A549 (cell line): ENCODE results near the gene GPBP1L1.

Experiments
- BHLHE40 ChIP-seq: IDR thresholded peaks from 2 replicates; pipeline ENCODE4 v1.6.1; 2012; ENCODE audit warnings: low read depth, low read length, inconsistent platforms
- CEBPB ChIP-seq, 2 experiments: fragments of >200 bp in 1 of 2; sonication (Bioruptor Twin) in 1 of 2; formaldehyde crosslinking in 1 of 2; IDR thresholded peaks; 2 replicates each; pipeline ENCODE4 v1.6.1; 2012 to 2016
- CHD2 ChIP-seq: fragments of 150-350 bp; IDR thresholded peaks from 2 replicates; pipeline ENCODE4 v1.6.1; 2014; ENCODE audit warnings: low read length; ENCODE audit not compliant: partially characterized antibody
- EP300 ChIP-seq, 2 experiments: fragments of >200 bp; sonication (Bioruptor Twin); formaldehyde crosslinking; IDR thresholded peaks; 2 replicates in 1 of 2; 3 replicates in 1 of 2; pipeline ENCODE4 v1.6.1; 2016 to 2017
- MYC ChIP-seq: IDR thresholded peaks from 2 replicates; pipeline ENCODE4 v1.6.1; 2012; ENCODE audit warnings: mild to moderate bottlenecking, inconsistent platforms, low read length, improper control_type of control experiment, borderline replicate concordance
- NR3C1 ChIP-seq: fragments of >200 bp; sonication (Bioruptor Twin); formaldehyde crosslinking; IDR thresholded peaks from 3 replicates; pipeline ENCODE4 v1.6.1; 2017
- PHF8 ChIP-seq: fragments of 200-600 bp; sonication (generic); IDR thresholded peaks from 2 replicates; pipeline ENCODE4 v1.6.1; 2016; ENCODE audit warnings: low read depth, mild to moderate bottlenecking, antibody characterized with exemption, moderate library complexity, borderline replicate concordance
- POLR2A ChIP-seq: IDR thresholded peaks from 2 replicates; pipeline ENCODE4 v1.6.1; 2012; ENCODE audit warnings: mild to moderate bottlenecking, low read length
- SMC3 ChIP-seq: fragments of >200 bp; sonication (Bioruptor Twin); formaldehyde crosslinking; IDR thresholded peaks from 3 replicates; pipeline ENCODE4 v1.6.1; 2018; ENCODE audit warnings: inconsistent platforms
- TF ChIP-seq, protein P1 (sequence below): fragments of >200 bp; sonication (Bioruptor Twin); formaldehyde crosslinking; IDR thresholded peaks from 3 replicates; pipeline ENCODE4 v1.5.1; 2016
- TF ChIP-seq, protein P2 (sequence below): fragments of 200-600 bp; sonication (generic); IDR thresholded peaks from 2 replicates; pipeline ENCODE4 v1.6.1; 2016; ENCODE audit warnings: antibody characterized with exemption, mild to moderate bottlenecking, moderate library complexity
- TF ChIP-seq, protein P3 (sequence below): fragments of 250-450 bp; sonication (Bioruptor Pico); IDR thresholded peaks from 2 replicates; pipeline ENCODE4 v1.5.0; 2020; ENCODE audit warnings: low read depth, mild to moderate bottlenecking, moderate library complexity

DNA sequence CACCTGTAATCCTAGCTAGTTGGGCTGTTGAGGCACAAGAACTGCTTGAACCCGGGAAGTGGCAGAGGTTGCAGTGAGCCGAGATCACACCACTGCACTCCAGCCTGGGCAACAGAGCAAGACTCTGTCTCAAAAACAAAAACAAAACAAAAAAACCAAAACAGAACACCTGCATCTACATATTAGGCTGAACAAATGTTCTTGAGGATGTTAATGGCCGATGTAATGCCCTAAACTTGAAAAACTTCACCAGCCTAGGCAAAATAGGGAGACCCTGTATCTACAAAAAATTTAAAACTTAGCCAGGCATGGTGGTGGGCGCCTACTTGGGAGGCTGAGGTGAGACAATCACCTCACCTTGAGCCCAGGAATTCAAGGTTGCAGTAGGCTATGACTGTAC is 17.8 kb downstream of the GPBP1L1 start:
- no peak for TF ChIP-seq CEBPB (IDR thresholded peaks at IDR 0.05)
- TF ChIP-seq, protein P1, sequence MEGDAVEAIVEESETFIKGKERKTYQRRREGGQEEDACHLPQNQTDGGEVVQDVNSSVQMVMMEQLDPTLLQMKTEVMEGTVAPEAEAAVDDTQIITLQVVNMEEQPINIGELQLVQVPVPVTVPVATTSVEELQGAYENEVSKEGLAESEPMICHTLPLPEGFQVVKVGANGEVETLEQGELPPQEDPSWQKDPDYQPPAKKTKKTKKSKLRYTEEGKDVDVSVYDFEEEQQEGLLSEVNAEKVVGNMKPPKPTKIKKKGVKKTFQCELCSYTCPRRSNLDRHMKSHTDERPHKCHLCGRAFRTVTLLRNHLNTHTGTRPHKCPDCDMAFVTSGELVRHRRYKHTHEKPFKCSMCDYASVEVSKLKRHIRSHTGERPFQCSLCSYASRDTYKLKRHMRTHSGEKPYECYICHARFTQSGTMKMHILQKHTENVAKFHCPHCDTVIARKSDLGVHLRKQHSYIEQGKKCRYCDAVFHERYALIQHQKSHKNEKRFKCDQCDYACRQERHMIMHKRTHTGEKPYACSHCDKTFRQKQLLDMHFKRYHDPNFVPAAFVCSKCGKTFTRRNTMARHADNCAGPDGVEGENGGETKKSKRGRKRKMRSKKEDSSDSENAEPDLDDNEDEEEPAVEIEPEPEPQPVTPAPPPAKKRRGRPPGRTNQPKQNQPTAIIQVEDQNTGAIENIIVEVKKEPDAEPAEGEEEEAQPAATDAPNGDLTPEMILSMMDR: no peak
- TF ChIP-seq, protein P2, sequence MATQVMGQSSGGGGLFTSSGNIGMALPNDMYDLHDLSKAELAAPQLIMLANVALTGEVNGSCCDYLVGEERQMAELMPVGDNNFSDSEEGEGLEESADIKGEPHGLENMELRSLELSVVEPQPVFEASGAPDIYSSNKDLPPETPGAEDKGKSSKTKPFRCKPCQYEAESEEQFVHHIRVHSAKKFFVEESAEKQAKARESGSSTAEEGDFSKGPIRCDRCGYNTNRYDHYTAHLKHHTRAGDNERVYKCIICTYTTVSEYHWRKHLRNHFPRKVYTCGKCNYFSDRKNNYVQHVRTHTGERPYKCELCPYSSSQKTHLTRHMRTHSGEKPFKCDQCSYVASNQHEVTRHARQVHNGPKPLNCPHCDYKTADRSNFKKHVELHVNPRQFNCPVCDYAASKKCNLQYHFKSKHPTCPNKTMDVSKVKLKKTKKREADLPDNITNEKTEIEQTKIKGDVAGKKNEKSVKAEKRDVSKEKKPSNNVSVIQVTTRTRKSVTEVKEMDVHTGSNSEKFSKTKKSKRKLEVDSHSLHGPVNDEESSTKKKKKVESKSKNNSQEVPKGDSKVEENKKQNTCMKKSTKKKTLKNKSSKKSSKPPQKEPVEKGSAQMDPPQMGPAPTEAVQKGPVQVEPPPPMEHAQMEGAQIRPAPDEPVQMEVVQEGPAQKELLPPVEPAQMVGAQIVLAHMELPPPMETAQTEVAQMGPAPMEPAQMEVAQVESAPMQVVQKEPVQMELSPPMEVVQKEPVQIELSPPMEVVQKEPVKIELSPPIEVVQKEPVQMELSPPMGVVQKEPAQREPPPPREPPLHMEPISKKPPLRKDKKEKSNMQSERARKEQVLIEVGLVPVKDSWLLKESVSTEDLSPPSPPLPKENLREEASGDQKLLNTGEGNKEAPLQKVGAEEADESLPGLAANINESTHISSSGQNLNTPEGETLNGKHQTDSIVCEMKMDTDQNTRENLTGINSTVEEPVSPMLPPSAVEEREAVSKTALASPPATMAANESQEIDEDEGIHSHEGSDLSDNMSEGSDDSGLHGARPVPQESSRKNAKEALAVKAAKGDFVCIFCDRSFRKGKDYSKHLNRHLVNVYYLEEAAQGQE: no peak
- TF ChIP-seq MYC: no peak
- no peak for TF ChIP-seq POLR2A
- TF ChIP-seq SMC3: no peak
- TF ChIP-seq EP300 (IDR thresholded peaks at IDR 0.05): no peak
- TF ChIP-seq, protein P3, sequence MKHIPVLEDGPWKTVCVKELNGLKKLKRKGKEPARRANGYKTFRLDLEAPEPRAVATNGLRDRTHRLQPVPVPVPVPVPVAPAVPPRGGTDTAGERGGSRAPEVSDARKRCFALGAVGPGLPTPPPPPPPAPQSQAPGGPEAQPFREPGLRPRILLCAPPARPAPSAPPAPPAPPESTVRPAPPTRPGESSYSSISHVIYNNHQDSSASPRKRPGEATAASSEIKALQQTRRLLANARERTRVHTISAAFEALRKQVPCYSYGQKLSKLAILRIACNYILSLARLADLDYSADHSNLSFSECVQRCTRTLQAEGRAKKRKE (CRISPR knock-in tag): no peak
- TF ChIP-seq NR3C1: no peak
- TF ChIP-seq CHD2: no peak
- TF ChIP-seq PHF8: no peak
- no peak for TF ChIP-seq BHLHE40
